C4-2B (cell line): Measurements from ENCODE around the gene NAA16.

Experiments
- ZFX ChIP-seq: fragments of 450-650 bp; IDR thresholded peaks from 2 replicates; pipeline ENCODE4 v1.6.1; 2017
- TF ChIP-seq, protein P1 (sequence below): fragments of 450-650 bp; conservative IDR thresholded peaks from 2 replicates; pipeline ENCODE4 v1.5.1; 2017; ENCODE audit warnings: mild to moderate bottlenecking

DNA sequence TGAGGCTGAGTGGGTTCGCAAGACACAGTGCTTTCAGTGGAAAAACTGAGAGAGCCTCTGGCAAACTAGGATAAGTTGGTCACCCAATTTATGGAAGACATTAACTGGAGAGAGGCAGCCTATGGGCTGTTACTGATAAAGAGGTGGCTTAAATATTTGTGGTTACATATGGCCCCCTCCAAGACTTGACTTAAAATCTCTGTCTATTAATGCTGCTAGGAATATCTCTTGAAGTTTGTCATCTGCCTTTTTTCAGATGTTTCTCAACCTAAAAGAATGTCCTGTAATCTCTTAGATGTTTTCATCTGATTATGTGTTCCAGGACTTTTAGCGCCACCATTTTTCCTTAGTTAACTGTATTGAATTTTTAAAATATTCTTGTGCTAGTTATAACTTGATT, 54.6 kb downstream of the NAA16 start:
- TF ChIP-seq, protein P1, sequence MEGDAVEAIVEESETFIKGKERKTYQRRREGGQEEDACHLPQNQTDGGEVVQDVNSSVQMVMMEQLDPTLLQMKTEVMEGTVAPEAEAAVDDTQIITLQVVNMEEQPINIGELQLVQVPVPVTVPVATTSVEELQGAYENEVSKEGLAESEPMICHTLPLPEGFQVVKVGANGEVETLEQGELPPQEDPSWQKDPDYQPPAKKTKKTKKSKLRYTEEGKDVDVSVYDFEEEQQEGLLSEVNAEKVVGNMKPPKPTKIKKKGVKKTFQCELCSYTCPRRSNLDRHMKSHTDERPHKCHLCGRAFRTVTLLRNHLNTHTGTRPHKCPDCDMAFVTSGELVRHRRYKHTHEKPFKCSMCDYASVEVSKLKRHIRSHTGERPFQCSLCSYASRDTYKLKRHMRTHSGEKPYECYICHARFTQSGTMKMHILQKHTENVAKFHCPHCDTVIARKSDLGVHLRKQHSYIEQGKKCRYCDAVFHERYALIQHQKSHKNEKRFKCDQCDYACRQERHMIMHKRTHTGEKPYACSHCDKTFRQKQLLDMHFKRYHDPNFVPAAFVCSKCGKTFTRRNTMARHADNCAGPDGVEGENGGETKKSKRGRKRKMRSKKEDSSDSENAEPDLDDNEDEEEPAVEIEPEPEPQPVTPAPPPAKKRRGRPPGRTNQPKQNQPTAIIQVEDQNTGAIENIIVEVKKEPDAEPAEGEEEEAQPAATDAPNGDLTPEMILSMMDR: no peak
- TF ChIP-seq ZFX: no peak
